Sigmoid colon (tissue), 7 donors: ENCODE measurements around the gene IFT172. TPM values are rescaled to one million over a fixed set of nuclear protein-coding genes. Genes with fewer than 3 reads are reported as not detected.

Source experiments
- DNase-seq: peaks from one replicate; pipeline ENCODE4 v3.0.0-alpha.2; 2019
- H3K27ac ChIP-seq, 4 donors: fragments of 200-600 bp; sonication (generic); one replicate each; pipeline ENCODE4 v1.5.1; 2016 to 2019; ENCODE audit warnings: mild to moderate bottlenecking in 1 of 4
- H3K27me3 ChIP-seq, 3 donors: fragments of 200-600 bp; sonication (generic); one replicate each; pipeline ENCODE4 v1.5.1; 2019; ENCODE audit warnings: mild to moderate bottlenecking in 1 of 3
- H3K36me3 ChIP-seq, 4 donors: fragments of 200-600 bp; sonication (generic); one replicate each; pipeline ENCODE4 v1.5.1; 2016 to 2019
- H3K4me1 ChIP-seq, 4 donors: fragments of 200-600 bp; sonication (generic); one replicate each; pipeline ENCODE4 v1.5.1; 2017 to 2019
- H3K4me3 ChIP-seq, 4 donors: fragments of 200-600 bp; sonication (generic); one replicate each; pipeline ENCODE4 v1.5.1; 2017 to 2019; ENCODE audit warnings: mild to moderate bottlenecking in 2 of 4, moderate library complexity in 1 of 4
- H3K9me3 ChIP-seq, 4 donors: fragments of 200-600 bp in 3 of 4; sonication (generic) in 3 of 4; one replicate each; pipeline versions ENCODE4 v1.5.1 to v1.6.1; 2013 to 2019
- CTCF ChIP-seq, 4 experiments: fragments of 450-650 bp in 3 of 4; fragments of 200-600 bp in 1 of 4; IDR thresholded peaks; one replicate each; pipeline ENCODE4 v1.5.1; 2016 to 2019; ENCODE audit warnings: antibody characterized with exemption in 4 of 4, mild to moderate bottlenecking in 3 of 4, moderate library complexity in 2 of 4
- EP300 ChIP-seq, 4 donors: sonication (generic); formaldehyde crosslinking; IDR thresholded peaks; one replicate each; pipeline ENCODE4 v1.6.1; 2017; ENCODE audit warnings: antibody characterized with exemption in 4 of 4
- POLR2A ChIP-seq, 2 donors: fragments of 450-650 bp; IDR thresholded peaks; one replicate each; pipeline ENCODE4 v1.6.1; 2016; ENCODE audit warnings: antibody characterized with exemption in 2 of 2, mild to moderate bottlenecking in 2 of 2, moderate library complexity in 2 of 2
- POLR2AphosphoS5 ChIP-seq, 4 donors: sonication (generic); formaldehyde crosslinking; IDR thresholded peaks; one replicate each; pipeline ENCODE4 v1.6.1; 2017; ENCODE audit warnings: antibody characterized with exemption in 4 of 4
- WGBS, 2 donors: extraction: QIAGEN DNeasy Blood & Tissue Kit; methylation state at CpG; one replicate each; pipeline ENCODE4 v1.1.7; 2013; 5-methylcytosine and 5-hydroxymethylcytosine counted together
- intact Hi-C: fragments of 100-400 bp; cut with DNase I; formaldehyde crosslinking; loops from one replicate; pipeline ENCODE4 v1.15.1; 2023
- polyA plus RNA-seq, 3 donors: library from polyadenylated mRNA; stranded (reverse); fragments of 200-250 nt; gene quantifications; one replicate each; pipeline ENCODE4 v1.2.3, GENCODE V29; 2013
- total RNA-seq, 4 donors: library from RNA; depleted of rRNA; stranded (reverse); fragments of >200 nt; gene quantifications; one replicate each; pipeline ENCODE4 v1.1.0, GENCODE V29; 2016
- donor health status: healthy with polysubstance abuse.
- donor health status: Bipolar disorder and iron deficiency.
- donor health status: healthy.

The IFT172 gene
- total and polyA plus RNA-seq, 7 donors = 25.7 to 139 (median 37.7) TPM

- Histone ChIP-seq H3K9me3 (no peaks in the 10 kb centered on the region), H3K4me3 (peak within 1 kb of the TSS; percentile 43 to 76 (median 61)), H3K27me3 (no peaks in the 10 kb centered on the region), H3K27ac (peak within 1 kb of the TSS; percentile 50 to 62 (median 59)), H3K4me1 (peaks cover 0 to 18% (median 11%) of the 10 kb centered on the region in 4 donors), H3K36me3 (no peaks in the 10 kb centered on the region)
- intact Hi-C loops = loop anchor here (5.0 to 10.0 kb wide), 2 partner anchors 132 to 280 kb away; partner anchors contain the start of genes ATRAID, CAD, CCDC121 and GPN1
- peak; percentile 64 for DNase-seq
- WGBS, 2 donors = 1% methylated on average over 70 of the region's 70 CpGs
- no peak for TF ChIP-seq CTCF (IDR thresholded peaks at IDR 0.05)
Measured at GRCh38 chr2:27494944-27495554, 5.5 kb upstream of the IFT172 start, which contains the start of gene FNDC4. Gene FNDC4 (minus strand): TSS chr2:27495200. CDS start chr2:27494679, 521 bp downstream.

GRCh38 chr2:27494284-27494943 is 4.9 kb upstream of the IFT172 start:
- Histone ChIP-seq H3K4me3 (peak overlapping the region; percentile 43 to 76 (median 61)), H3K27ac (peak overlapping the region; percentile 50 to 62 (median 59)), H3K27me3 (no peaks in the 10 kb centered on the region), H3K36me3 (no peaks in the 10 kb centered on the region), H3K4me1 (peaks cover 0 to 20% (median 11%) of the 10 kb centered on the region in 4 donors), H3K9me3 (no peaks in the 10 kb centered on the region)
- TF ChIP-seq POLR2A (IDR thresholded peaks at IDR 0.05) = no peak
- peak; percentile 15 to 67 (median 52) for TF ChIP-seq POLR2AphosphoS5 (IDR thresholded peaks at IDR 0.05)
- DNase-seq = peak; percentile 83
- intact Hi-C loops = loop anchor here (5.0 to 10.0 kb wide), 2 partner anchors 133 to 280 kb away; partner anchors contain the start of genes ATRAID, CAD, CCDC121 and GPN1
- WGBS, 2 donors = 26 to 27% methylated on average over 35 of the region's 35 CpGs

- Histone ChIP-seq H3K4me3 (no peak overlapping the region), H3K27ac (peak overlapping the region in 3 of 4 donors; percentile 2 to 62 (median 62)), H3K9me3 (no peaks in the 10 kb centered on the region), H3K36me3 (no peaks in the 10 kb centered on the region), H3K27me3 (no peaks in the 10 kb centered on the region), H3K4me1 (peaks cover 0 to 22% (median 14%) of the 10 kb centered on the region in 4 donors)
- no peak for DNase-seq
- intact Hi-C loops = loop anchor here (5.0 to 10.0 kb wide), 2 partner anchors 133 to 279 kb away; partner anchors contain the start of genes ATRAID, CAD, CCDC121 and GPN1
- WGBS, 2 donors = 91 to 93% methylated on average over 13 of the region's 13 CpGs
- TF ChIP-seq CTCF (IDR thresholded peaks at IDR 0.05) = no peak
Measured at GRCh38 chr2:27493948-27494283, 4.4 kb upstream of the IFT172 start.

- H3K27ac ChIP-seq = no peak overlapping the region
- no peak for DNase-seq
- intact Hi-C loops = loop anchor here (5.0 to 10.0 kb wide), 2 partner anchors 135 to 278 kb away; partner anchors contain the start of genes ATRAID, CAD, CCDC121 and GPN1
- no peak overlapping the region for H3K4me3 ChIP-seq
- TF ChIP-seq EP300 (IDR thresholded peaks at IDR 0.05) (no peak), POLR2A (IDR thresholded peaks at IDR 0.05) (no peak), CTCF (IDR thresholded peaks at IDR 0.05) (no peak), POLR2AphosphoS5 (IDR thresholded peaks at IDR 0.05) (no peak)
- 87 to 90% methylated on average over 4 of the region's 4 CpGs for WGBS, 2 donors
- peaks cover 0 to 27% (median 21%) of the 10 kb centered on the region in 4 donors for H3K4me1 ChIP-seq
- H3K36me3 ChIP-seq = no peaks in the 10 kb centered on the region
- no peaks in the 10 kb centered on the region for H3K9me3 ChIP-seq
- no peaks in the 10 kb centered on the region for H3K27me3 ChIP-seq
Measured at GRCh38 chr2:27492557-27492956, 3.0 kb upstream of the IFT172 start.

GRCh38 chr2:27489118-27489497 is 435 bp downstream of the IFT172 start:
- Histone ChIP-seq H3K9me3 (no peaks in the 10 kb centered on the region), H3K27ac (peak overlapping the region; percentile 68 to 86 (median 80)), H3K27me3 (no peaks in the 10 kb centered on the region), H3K4me3 (peak overlapping the region; percentile 56 to 71 (median 68)), H3K4me1 (peaks cover 0 to 16% (median 9%) of the 10 kb centered on the region in 4 donors), H3K36me3 (peaks cover 0 to 16% (median 0%) of the 10 kb centered on the region in 4 donors)
- intact Hi-C loops = no loop called here
- no peak for DNase-seq
- 5 to 7% methylated on average over 11 of the region's 11 CpGs for WGBS, 2 donors
- TF ChIP-seq POLR2AphosphoS5 (IDR thresholded peaks at IDR 0.05) = no peak
- TF ChIP-seq POLR2A (IDR thresholded peaks at IDR 0.05) = no peak
